ENCODE measurements around the gene CBLB. TPM values are rescaled to one million over a fixed set of nuclear protein-coding genes. Genes with fewer than 3 reads are reported as not detected.

The CBLB gene
- total RNA-seq, 1 experiment from 2014 or later: 8.6 TPM

DNA sequence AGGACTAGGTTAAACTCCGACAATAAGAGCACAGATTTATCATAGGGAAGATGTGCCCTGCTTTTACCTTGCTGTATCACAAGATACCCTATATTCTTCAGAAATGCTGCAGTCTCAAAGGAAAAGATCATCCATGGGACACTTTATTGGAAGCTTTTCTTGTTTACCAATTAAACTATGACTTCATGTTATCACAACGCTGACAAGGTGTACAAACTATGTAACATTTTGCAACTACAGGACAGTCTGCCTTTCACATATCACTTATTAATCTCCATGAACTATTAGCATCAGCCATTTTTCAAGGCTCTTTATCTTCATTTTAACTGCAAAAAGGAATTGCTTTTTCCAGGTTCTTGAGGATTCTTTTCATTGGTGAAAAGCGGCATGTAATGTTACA is 34.0 kb downstream of the CBLB start:
- no peak overlapping the region for H3K27ac ChIP-seq (ENCODE audit: low read length)
- no peak for ATAC-seq
- TF ChIP-seq REST (IDR thresholded peaks at IDR 0.05; ENCODE audit: insufficient read depth in 1 of 2, low read depth in 2 of 2, low read length in 1 of 2) (no peak), CTCF (IDR thresholded peaks at IDR 0.05) (no peak), POLR2AphosphoS5 (IDR thresholded peaks at IDR 0.05; ENCODE audit: low read depth, low read length) (no peak), TCF7L2 (IDR thresholded peaks at IDR 0.05; ENCODE audit: low read depth, low read length) (no peak), SIN3A (IDR thresholded peaks at IDR 0.05; ENCODE audit: borderline replicate concordance, insufficient read depth, low read depth, low read length) (no peak)
- ChIA-PET POLR2A (no interaction called here), CTCF (no interaction called here)
- H3K9me3 ChIP-seq (ENCODE audit: control insufficient read depth, insufficient read depth, low read depth, low read length): no peaks in the 10 kb centered on the region
- no peak overlapping the region for H3K4me3 ChIP-seq (ENCODE audit: low read depth in 2 of 2, low read length in 2 of 2)
- H3K27me3 ChIP-seq (ENCODE audit: control insufficient read depth, insufficient read depth, low read length): no peaks in the 10 kb centered on the region
- in situ Hi-C loops (cut with HindIII; ENCODE audit: low pct_unique_long_range_greater_than_20kb, low sequenced_read_pairs) (no loop called here), intact Hi-C loops (cut with micrococcal nuclease; ENCODE audit: unreplicated experiment) (no loop called here)
- H3K4me1 ChIP-seq (ENCODE audit: control insufficient read depth, insufficient read depth, low read length): no peaks in the 10 kb centered on the region
- DNase-seq (ENCODE audit: low read depth, low spot score): no peak
- no peaks in the 10 kb centered on the region for H3K36me3 ChIP-seq (ENCODE audit: control insufficient read depth, insufficient read depth, low read length)
- no TSS peak for BruUV-seq (replicated peaks)

- H3K27me3 ChIP-seq (ENCODE audit: control insufficient read depth, insufficient read depth, low read length): no peaks in the 10 kb centered on the region
- no peak overlapping the region for H3K27ac ChIP-seq (ENCODE audit: low read length)
- intact Hi-C loops (cut with micrococcal nuclease; ENCODE audit: unreplicated experiment) (no loop called here), in situ Hi-C loops (cut with HindIII; ENCODE audit: low pct_unique_long_range_greater_than_20kb, low sequenced_read_pairs) (no loop called here)
- CTCF ChIA-PET: no interaction called here
- no peaks in the 10 kb centered on the region for H3K36me3 ChIP-seq (ENCODE audit: control insufficient read depth, insufficient read depth, low read length)
- no peak overlapping the region for H3K4me3 ChIP-seq (ENCODE audit: low read depth in 2 of 2, low read length in 2 of 2)
- POLR2A ChIA-PET: interaction anchor here (0.6 kb wide), 1 partner anchor 56 kb away, joined by 3 read pairs; no protein-coding TSS in a partner anchor
- H3K4me1 ChIP-seq (ENCODE audit: control insufficient read depth, insufficient read depth, low read length): no peaks in the 10 kb centered on the region
- BruUV-seq (replicated peaks): no TSS peak
- TF ChIP-seq SIN3A (IDR thresholded peaks at IDR 0.05; ENCODE audit: borderline replicate concordance, insufficient read depth, low read depth, low read length): no peak
- no peak for TF ChIP-seq TCF7L2 (IDR thresholded peaks at IDR 0.05; ENCODE audit: low read depth, low read length)
- TF ChIP-seq CTCF (IDR thresholded peaks at IDR 0.05): no peak
- TF ChIP-seq REST (IDR thresholded peaks at IDR 0.05; ENCODE audit: insufficient read depth in 1 of 2, low read depth in 2 of 2, low read length in 1 of 2): no peak
- no peak for TF ChIP-seq POLR2AphosphoS5 (IDR thresholded peaks at IDR 0.05; ENCODE audit: low read depth, low read length)
- H3K9me3 ChIP-seq (ENCODE audit: control insufficient read depth, insufficient read depth, low read depth, low read length): no peaks in the 10 kb centered on the region
- no peak for DNase-seq (ENCODE audit: low read depth, low spot score)
- ATAC-seq: no peak
Measured at GRCh38 chr3:105832644-105833043, 36.2 kb downstream of the CBLB start.
